Measurements from ENCODE around the gene CCDC183. TPM values are rescaled to one million over a fixed set of nuclear protein-coding genes. Genes with fewer than 3 reads are reported as not detected.
"Not testable (repeated sequence)": the region's sequence is repeated elsewhere in the genome, so short reads cannot be mapped to it uniquely, and the experiment has no call there.

The CCDC183 gene
- total RNA-seq, 1 experiment from 2014 or later, result 1.8 TPM

- no peak for DNase-seq (ENCODE audit: extremely low read depth, low read depth)
Measured at GRCh38 chr9:136799079-136799853, 3.1 kb downstream of the CCDC183 start.

DNA sequence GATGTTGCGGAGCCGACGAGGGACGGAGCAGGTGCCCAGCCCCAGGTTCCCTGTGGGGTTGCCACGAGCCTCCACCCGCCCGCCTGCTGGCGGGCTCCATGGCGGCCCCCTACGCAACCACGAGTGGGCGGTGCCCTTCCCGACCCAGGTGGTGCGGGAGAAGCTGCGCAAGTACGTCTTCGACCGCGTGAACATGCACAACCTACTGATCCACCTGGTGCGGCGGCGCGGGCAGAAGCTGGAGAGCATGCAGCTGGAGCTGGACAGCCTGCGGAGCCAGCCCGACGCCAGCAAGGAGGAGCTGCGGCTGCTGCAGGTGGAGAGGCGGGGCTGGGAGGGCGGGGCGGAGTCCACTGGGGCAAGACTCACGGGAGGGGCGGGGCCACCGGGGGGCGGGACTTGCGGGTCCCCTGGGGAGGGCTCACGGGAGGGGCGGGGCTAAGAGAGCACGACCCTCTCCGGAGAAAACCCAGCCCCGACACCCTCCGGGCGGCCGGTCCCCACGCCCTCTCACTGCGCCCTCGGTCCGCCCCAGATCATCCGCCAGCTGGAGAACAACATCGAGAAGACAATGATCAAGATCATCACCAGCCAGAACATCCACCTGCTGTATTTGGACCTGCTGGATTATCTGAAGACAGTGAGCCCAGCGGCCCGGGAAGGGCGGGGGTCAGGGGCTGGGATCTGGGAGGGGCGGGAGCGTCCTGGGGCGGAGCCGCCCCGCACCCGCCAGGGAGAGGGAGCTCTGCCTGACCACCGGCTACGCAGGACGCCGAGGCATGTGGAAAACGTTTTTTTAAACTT, 3.9 kb downstream of the CCDC183 start:
- DNase-seq (ENCODE audit: extremely low read depth, low read depth), result peak; percentile 72

DNA sequence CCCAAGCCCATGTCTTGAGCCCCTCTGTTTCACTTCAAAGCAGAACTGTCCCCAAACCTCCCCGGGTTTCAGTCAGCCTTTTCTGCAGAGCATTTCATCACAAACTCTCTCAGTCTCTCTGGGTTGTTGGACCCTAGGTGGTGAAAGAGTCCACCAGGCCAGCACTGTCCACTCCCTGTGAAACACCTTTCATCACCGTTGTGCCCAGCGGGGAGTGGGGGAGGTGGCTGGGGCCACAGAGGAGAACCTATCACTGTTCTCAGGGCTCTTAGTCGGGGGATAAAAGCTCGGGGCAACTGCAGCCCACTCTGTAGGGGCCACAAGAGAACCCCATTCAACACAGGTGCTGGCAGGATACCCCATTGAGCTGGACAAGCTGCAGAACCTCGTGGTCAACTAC, 6.2 kb downstream of the CCDC183 start:
- no peak for DNase-seq (ENCODE audit: extremely low read depth, low read depth)

DNA sequence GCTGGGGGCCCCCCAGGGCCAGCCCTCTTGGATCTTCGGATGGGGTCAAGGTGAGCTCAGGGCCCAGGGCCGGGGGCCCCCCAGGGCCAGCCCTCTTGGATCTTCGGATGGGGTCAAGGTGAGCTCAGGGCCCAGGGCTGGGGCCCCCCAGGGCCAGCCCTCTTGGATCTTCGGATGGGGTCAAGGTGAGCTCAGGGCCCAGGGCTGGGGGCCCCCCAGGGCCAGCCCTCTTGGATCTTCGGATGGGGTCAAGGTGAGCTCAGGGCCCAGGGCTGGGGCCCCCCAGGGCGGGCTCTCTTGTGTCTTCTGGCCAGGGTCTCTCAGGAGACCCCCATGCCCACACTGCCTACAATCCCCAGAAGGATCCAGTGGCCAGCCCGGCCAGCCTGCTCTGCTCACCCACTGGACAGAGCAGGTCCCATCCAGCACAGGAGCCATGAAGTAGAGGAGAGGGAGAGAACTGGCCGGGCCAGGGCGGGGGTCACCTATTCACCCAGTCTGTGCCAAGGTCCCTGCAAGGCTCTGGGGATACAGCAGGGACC, 6.9 kb downstream of the CCDC183 start:
- not testable (repeated sequence) for DNase-seq (ENCODE audit: extremely low read depth, low read depth)

- DNase-seq (ENCODE audit: extremely low read depth, low read depth), result no peak
Measured at GRCh38 chr9:136803551-136804508, 7.7 kb downstream of the CCDC183 start.

DNA sequence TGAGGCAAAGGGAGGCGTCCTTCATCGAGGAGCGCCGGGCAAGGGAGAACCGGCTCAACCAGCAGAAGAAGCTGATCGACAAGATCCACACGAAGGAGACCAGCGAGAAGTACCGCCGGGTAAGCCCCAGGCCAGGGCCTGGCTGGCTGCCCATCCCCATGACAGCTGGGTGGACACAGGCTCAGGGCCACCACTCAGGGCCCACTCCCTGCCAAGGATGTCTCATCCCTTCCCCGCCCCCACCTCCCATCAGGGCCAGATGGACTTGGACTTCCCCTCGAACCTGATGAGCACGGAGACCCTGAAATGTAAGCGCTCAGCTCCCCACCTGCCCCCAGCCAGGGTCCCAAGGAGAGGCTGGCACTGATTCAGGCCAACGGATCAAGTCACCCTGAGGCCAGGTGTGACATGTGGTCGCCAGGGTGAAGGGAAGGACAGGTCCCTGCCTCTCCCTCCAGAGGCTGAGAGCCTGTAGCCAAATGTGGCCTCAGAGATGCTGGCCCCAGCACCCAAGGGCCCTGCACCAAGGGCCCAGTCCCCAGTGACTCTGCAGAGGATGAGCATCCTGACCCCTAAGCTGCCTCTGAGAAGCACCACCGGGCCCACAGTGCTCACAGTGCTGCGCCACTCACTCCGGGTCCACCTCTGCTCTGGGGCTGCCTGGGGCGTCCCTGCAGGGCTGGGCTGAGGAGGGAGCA, 8.5 kb downstream of the CCDC183 start:
- no peak for DNase-seq (ENCODE audit: extremely low read depth, low read depth)

DNA sequence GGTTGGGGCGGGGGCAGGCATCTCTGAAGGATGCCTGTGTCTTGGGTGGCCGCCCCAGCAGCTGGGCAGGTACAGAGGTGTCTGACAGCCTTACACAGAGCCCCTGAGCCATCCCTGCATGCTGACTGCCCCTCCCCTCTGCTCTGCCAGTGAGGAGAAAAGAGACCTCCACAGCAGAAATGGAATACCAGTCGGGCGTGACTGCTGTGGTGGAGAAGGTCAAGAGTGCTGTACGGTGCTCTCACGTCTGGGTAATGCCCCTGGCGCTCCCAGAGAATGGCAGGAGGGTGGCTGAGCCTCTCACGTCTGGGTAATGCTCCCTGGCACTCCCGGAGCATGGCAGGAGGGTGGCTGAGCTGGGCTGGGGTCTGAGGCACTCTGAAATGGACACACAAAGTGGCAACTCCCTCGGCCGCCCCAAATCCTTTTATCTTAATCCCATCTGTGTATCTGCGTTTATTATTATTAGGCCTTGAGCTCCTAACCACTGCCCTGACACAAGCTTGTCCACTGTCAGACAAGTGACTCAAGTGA, 9.1 kb downstream of the CCDC183 start:
- no peak for DNase-seq (ENCODE audit: extremely low read depth, low read depth)

DNA sequence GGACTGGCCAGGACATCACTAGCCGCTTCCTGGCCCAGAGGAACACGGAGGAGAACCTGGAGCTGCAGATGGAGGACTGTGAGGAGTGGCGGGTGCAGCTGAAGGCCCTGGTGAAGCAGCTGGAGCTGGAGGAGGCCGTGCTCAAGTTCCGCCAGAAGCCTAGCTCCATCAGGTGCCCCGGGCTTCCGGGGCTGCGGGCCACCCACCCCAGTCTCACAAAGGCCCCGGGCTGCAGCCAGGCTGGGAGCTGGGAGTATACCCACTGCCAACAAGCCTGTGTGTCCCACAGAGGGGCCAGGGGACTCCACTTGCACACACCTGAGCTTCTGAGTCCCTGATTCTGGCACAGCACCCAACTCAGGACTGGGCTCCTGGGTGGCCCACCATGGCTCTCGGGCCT, 9.9 kb downstream of the CCDC183 start:
- DNase-seq (ENCODE audit: extremely low read depth, low read depth), result no peak

GRCh38 chr9:136806631-136807201, 10.6 kb downstream of the CCDC183 start:
- DNase-seq (ENCODE audit: extremely low read depth, low read depth), result no peak

- peak; percentile 66 for DNase-seq (ENCODE audit: extremely low read depth, low read depth)
Measured at GRCh38 chr9:136807281-136808074, 11.3 kb downstream of the CCDC183 start, which contains the start of gene RABL6. RABL6 (plus strand) TSS chr9:136807948; CDS start chr9:136808197, 249 bp downstream.

GRCh38 chr9:136808075-136808805, 12.1 kb downstream of the CCDC183 start:
- DNase-seq (ENCODE audit: extremely low read depth, low read depth), result no peak

DNA sequence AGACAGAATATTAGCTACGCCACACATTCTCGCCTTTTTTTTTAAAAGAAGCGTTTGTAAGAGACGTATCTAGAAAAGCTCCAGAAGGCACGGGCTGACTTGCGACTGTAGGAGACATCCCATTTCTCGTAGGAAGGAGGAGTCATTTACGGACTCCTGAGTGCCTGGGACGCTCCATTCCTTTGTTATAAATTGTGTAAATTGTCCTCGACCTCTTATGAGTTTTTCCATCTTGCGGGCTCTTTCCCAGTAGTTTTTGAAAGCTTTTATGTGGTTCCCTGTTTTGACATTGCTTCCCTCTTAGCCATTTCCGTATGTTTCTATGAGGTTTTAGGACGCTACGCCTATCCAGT, 12.6 kb downstream of the CCDC183 start:
- no peak for DNase-seq (ENCODE audit: extremely low read depth, low read depth)

DNA sequence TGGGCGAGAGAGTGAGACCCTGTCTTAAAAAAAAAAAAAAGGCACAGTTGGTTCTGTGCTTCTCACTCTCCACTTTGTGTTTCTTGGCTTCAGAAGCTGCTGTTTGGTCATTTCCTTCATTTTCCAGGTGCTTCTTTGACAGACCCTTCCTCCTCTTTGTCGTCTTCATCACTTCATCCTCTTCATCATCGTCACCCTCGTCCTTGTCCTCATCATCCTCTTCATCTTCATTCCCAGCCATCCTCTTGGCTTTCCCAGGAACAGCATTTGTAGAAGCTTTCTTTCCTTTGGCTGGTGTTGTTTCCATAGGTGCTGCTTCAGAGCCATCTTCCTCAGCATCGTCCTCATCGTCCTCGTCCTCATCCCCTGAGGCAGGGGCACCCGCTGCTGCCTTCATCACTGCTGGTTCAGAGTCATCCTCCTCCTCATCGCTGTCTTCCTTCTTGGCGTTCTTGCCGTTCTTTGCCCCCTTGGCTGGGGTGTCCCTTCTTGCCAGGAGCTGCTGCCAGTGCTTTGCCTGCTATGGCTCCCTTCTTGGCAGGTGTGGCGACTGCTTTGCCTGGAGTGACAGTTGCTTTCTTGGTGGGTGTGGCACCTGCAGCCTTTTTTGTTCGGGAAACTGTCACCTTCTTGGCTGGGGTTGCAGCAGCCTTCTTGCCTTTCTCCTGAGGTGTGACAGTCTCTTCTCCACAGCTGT, 18.7 kb downstream of the CCDC183 start:
- DNase-seq (ENCODE audit: extremely low read depth, low read depth), result no peak

DNA sequence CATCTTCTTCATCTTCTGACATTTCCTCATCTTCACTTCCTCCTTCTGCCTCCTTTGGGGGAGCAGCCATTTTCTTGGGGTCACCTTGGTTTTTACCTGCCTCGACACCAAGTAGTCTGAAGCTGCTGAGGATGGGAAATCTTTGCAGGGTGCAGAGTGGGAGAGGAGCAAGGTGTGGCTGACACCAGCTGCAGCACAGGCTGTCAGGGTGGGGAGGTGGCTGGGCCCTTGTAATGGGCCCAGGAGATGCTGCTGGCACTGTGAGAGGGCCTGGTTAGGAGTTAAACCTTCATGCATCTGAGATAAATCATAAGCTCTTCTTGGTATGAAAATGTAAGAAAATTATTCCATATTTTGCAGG, 19.3 kb downstream of the CCDC183 start:
- DNase-seq (ENCODE audit: extremely low read depth, low read depth), result no peak

DNA sequence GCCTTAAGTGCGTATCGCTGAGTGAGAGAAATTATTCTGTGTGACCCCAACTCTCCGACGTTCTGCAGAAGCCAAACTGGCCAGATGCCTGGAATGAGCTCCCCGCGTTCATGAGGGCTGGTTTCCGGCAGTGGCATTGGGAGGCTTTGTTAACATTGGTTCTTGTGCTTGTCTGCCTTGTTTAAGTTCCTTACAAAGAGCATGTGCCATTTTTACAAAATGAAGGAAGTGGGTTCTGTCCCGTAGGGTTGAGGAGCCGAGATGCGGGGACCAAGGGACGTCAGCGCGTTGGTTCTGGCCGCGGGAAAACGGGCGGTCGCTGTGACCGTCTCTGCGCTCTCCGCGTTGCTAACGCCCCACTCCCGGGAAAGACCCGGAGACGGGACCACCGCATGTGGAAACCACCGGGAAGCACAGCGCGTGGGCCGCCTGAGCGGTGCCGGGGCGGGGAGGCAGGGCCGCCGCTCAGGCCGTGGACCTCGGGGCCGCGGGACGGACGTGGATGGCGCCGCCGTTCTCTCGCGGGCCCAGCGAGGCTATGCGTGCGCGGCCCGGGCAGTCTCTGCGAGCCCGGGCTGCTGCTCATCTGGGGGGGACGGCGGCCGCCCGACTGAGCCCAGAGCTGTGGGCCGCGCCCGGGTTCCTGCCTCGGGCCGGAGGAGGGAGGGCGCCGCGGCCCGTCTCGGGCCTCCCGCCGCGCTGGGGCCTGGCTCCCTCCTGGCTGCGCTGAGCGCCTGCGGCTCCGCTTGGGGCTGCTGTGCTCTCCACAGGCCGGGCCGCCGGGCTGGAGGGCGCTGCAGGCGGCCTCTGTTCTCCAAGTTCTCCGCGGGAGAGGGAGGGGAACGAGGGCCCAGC, 25.1 kb downstream of the CCDC183 start:
- no peak for DNase-seq (ENCODE audit: extremely low read depth, low read depth)

DNA sequence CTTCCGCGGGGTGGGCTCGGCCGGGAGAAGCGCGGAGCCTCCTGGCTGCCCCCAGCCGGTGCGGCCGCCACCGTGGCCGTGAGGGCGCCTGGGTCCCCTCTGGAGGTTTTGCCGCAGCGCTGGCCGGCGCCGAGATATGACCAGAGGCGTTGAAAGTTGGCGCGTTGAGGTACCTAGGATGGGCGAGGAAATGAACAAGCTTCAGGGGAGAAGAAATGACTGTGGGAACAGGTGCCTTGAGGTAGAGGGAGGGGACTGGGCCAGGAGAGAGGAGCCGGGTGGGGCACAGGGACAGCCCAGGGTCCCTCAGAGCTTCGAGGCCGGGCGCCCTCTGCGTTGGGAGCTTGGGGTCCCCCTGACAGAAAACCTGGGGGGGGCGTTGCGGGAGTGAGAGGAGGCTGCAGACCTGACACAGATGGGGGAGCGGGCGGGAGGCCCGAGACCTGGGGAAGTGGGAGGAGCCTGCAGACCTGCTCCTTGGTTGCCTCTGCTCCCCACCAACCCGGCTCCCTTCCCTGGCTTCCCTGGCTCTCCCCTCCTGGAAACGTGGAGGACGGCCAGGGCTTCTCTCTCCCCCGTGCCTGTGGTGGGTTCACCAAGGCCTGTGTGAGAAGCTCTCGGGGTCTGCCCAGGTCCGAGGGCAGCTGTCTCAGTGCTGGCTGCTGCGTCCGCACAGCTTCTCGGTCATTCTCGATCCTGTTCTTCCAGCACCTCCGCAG, 25.8 kb downstream of the CCDC183 start:
- DNase-seq (ENCODE audit: extremely low read depth, low read depth), result no peak

Data from NCI-H460 (cell line).